ENCODE data around the gene CDK14.
A peak's percentile ranks its signal among the peaks of the same experiment; 100 is the strongest.

The CDK14 gene

DNA sequence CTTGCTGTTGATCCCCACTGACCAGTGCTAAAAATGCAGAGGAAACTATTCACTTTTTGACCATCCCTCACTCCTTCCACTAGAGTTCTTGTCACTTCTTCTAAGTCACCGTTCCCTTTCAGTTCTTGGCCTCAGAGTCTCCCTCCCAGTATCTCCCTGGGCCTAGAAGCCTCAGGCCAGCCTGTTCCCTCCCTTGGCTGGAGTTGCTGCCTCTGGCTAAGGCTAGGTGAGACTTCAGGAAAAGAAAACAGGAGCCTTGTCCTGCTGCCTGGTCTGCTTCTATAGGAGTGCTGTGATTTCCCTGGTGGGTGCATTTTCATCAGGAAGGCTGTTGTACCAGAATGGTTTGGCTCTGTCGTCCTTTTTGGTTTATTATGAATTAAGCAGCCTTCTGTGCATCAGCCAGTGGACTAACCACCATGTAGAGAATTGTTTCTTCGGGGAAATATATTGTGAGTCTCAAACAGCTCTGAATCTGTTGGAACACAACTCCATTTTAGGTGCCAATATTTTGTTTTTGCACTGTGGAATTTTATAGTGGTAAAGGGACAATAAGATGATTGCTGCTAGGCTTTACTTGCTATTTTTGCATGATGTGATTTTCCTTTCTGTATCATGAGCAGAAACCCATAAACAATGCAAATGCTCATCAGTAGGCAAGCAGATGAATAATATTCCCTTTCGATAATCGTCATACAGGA lies 434.7 kb downstream of the CDK14 start:
- no peak for DNase-seq

DNA sequence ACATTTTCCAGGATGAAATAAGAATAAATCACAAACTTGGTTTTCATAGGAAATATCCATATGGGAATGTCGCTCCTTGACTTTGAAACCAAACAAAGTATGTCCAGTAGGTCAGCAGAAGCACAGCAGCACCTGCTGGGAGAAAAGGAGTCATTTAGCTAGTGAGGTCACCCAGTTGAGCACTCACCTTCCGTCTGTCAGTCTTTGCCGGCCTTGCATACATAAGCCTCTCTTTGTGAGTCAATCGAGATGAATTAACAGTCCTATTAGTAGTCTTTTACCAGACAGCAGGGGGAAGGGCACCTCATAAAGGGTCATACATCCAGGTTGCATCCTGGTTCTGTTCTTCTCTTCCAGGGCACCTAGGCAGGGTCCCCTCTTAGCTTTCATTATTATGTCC lies 435.6 kb downstream of the CDK14 start:
- no peak for DNase-seq

DNA sequence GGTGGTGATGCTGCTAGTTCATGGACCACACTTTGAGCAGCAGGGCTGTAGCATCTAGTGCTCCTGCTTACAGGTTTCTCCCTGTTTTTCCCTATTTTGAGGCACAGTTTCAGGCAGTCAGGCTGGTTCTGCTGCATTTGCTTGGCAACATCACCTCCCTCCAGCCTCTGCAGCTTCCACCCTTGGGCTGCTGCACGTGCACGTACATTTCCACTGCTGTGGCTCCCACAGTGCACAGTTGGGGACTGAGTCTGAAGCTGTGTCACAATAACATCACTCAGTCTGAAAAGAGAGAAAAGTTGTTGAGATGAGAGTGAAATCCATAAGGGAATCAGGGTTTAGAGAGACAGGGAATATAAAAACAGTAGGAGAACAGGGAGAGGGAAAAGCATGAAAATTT lies 437.5 kb downstream of the CDK14 start:
- no peak for DNase-seq

DNA sequence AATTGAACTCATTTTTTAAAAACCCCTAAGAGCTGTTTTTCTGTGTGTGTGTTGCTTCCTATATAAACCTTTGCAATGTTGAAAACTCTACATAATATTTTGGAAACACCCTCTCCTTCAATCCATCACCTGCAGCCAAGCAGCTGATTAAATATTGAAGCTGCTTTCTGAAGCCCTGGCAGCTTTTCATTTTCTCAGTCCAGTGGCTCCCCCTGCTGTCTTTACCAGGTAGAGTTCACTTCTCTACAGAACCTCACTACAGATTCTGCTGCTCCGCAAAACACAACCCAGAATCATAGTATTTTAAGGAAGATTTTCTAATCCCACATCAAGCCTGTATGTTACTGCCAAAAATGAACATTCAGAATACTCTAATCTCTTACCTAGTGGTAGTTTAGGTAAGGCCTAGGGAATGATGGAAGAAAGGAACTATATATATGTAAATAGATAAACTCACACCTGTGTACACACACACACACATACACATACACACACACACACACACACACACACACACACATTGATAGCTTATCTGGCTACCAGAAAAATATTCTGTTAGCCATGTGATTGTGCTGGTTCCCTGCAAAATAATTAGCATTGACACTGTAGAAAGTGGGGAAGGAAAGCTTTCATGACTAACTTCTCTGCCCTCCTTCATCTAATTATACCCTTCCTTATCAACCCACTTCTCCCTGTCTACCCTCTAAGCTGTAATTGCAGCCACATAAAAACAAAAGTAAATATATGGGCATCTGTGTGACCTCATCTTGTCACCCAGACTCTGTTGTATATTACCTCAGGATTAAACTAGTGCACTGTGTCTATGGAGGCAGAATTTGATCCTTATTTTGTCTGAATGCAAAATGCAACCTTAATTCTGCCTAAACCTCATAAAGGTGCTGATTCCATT lies 438.6 kb downstream of the CDK14 start:
- DNase-seq: peak; percentile 88

DNA sequence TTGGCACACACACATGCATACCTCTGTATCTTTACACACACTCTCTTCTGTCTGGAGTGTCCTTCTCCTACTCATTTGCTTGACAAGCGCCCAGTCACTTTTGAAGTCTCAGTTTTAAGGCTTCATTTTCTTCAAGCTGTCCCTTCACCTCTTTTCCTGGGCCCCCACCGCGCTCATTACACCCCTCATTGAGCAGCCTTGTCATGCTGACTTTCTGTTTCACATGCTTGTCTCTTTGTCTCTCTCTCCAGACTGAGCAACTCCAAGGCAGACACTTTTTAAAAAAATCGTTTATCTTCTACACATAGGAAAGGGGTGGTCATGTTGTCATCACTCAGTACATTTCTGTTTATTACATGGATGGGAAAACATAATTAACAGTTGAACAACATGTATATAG lies 442.9 kb downstream of the CDK14 start:
- DNase-seq: no peak

DNA sequence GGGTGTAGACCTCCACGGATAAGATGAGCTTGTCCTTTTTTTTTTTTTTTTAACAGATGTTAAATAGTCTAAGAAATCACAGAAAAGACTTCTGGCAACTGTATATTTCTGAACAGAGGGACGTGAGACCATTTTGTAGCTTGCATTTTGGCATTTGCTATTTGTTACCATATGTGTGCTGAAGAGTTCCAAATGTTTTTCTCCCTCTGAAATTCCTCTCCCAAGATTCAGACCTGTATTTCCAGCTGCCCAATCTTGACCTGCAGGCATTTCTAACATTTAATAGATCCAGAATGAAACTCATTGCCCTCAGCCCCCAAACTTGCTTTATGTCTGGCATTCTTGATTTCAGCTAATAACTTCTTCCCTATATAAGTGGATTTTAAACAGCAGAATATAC lies 445.0 kb downstream of the CDK14 start:
- no peak for DNase-seq

DNA sequence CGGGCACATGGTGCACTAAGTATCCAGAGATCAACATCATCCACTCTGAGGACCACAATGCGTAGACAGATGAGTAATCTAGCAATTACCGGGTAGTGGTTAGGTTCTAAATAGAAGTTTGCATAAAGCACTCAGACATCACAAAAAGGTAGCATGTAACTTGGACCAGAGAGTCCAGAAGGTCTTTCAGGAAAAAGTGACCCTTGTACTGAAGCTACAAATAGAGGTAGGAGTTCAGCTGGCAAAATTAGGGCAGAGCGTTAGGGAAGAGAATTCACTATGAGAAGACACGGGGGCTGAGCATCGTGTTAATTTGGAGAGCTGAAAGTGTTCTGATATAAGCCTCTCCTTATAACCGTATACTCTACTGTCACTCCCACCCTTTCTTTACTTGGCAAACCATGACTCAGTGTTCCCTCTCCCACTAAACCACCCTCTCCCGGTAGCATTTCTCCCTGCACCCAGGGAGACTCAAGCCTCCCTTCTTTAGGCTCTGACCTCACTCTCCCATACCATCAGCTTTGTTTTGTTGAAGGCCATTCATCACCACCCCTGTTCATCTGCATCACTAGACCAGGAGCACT lies 445.9 kb downstream of the CDK14 start:
- DNase-seq: no peak

DNA sequence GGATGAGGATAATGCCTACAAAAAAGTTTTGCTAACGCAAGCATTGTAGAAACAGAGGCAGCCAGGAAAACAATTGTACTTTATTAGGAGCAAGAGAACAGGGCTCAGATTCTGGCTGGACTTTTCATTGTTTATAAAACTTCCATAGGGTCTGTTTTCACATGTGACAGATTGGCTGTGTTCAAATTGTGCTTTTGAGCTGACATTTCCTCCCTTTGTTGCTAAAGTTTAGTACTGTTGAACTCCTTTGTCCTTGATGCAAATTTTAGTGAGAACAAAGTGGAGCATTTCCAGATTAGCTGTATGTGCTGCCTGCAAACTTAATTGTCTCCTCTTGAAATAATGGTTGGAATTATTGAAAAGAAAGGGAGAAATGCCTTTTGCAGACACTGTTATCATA lies 447.1 kb downstream of the CDK14 start:
- DNase-seq: no peak

DNA sequence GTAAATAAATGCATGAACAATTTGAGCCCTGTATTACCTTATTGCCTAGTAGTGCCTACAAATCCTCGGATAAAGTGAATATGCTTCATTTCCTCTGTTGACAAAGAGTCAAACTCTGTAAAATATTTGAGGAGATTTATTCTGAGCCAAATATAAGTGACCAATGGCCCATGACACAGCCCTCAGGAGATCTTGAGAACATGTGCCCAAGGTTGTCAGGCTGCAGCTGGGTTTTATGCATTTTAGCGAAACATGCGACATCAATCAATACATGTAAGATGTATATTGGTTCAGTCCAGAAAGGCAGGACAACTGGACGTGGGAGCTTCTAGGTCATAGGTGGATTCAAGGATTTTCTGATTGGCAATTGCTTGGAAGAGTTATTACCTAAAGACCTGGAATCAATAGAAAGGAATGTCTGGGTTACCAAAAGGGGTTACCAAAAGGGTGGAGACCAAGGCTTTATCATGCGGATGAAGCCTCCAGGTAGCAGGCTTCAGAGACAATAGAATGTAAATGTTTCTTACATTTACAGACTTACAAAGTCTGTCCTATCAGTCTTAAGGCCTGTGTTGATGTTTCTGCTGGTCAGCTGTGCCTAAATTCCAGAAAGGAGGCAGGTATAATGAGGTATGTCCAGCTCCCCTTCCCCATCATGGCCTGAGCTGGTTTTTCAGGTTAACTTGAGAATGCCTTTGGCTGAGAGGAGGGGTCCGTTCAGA lies 448.0 kb downstream of the CDK14 start:
- no peak for DNase-seq

DNA sequence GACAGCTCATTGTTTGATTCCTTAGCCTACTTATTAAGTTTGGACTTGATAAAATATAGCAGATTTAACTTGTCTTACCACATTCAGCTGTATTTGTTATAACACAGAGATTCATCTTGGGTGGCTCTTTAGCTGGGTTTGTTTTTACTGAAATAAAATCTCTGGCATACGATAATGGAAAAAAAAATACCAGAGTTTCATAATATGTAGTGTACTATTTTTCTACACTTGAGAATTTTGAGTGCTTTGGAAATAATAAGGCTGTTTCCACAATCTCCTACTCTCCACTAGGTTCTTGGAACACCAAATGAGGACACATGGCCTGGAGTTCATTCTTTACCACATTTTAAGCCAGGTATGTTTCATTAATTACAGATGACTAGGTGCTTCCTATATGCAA lies 449.5 kb downstream of the CDK14 start:
- DNase-seq: no peak

DNA sequence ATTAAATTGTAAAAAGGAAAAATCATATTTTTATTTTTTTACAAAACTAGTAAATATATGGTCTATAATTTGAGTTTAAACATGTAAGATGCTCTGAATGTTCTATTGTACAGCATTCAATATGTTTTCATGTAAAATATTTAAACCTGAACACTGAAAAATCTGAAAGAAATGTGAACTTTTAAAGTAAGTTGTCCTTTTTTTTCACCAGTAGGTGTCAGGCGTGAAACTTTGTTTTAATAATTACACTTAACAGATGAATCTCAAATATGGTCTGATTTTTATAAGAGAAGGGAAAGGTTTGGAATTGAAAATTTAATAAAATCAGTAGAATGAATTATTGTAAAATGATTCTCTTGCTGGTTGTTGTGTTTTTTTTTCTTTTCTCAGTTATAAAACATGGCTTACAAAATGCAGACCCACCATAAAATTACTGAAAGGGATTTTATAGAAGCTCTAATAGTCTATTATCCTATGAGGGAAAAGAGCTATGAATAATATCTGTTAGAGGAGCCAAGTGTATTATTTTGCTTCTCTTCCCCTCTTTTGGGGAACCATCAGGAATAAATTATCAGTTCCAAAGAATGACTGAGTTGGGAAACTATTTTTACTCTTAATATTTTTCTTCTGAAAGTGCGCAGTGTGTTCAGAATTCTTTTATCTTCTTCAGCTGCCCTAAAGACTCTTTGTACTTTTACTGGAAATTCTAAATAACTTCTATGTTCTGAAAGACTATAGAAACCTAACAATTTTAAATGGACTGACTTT lies 450.4 kb downstream of the CDK14 start:
- DNase-seq: no peak

DNA sequence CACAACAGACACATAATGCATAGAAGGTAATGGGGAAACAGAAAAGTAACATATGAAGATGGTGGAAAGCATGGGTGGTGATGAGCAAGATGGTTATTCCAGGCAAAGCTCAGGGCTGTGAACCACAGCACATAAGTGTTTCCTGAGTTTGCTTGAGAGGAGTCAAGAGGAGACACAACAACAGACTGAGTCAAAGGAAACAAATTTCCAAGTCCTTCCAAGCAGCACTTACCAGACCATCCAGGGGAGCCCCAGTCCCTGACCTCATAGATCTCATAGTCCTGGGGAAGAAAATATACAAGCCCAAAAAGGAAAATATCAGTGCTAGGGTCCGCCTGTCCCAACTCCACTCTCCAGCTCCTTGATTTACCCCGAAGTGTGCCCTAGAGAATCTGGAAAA lies 451.5 kb downstream of the CDK14 start:
- DNase-seq: no peak

DNA sequence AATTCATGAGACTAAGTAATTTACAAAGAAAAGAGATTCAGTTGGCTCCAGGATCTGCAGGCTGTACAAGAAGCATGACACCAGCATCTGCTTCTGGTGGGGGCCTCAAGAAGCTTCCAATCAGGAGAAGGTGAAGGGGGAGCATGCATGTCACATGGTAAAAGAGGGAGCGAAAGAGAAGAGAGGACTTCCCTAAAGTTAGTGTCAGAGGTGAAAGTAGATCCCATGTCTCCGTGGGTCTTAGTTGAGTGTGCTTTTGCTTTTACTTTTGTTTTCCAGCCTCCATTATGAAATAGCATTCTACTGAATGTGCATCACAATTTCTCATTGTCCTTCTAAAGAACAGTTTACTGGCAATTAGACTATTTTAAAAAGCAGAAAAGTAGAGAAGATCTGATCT lies 454.6 kb downstream of the CDK14 start:
- no peak for DNase-seq

DNA sequence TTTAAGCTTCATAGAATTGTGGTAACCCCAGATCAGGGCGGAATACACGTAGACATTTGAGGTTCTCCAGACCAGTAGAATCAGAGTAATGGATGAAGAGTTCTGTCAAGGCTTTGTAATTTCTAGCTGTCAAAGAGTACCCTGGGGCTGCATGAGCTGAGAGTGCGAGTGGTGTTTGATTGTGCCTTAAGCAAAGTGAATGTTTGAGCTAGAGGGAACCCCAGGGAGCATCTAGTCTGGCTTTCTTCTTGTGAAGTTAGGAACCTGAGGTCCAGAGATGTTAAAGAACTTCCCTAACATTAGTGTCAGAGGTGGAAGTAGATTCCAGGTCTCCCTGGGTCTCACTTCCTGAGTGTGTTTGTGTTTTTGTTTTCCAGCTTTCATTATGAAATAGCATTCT lies 455.8 kb downstream of the CDK14 start:
- no peak for DNase-seq

DNA sequence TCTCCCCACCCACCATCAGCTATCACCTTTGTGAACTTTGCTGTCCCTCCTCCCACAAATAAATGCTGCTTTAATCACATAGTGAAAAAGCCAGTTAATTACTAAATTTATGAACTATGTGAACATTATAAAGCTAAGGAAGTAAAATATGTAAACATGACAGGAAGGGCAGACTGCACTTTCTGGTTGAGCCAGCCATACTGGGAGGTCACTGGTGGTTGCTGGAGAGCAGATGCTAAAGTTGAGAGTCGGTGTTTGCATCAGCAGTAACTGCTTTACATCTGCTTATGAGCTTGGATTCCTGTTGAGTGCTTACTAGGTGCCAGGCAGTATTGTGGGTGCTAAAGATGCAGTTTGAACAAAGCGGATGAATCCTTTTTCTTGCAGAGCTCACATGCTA lies 458.3 kb downstream of the CDK14 start:
- DNase-seq: no peak

DNA sequence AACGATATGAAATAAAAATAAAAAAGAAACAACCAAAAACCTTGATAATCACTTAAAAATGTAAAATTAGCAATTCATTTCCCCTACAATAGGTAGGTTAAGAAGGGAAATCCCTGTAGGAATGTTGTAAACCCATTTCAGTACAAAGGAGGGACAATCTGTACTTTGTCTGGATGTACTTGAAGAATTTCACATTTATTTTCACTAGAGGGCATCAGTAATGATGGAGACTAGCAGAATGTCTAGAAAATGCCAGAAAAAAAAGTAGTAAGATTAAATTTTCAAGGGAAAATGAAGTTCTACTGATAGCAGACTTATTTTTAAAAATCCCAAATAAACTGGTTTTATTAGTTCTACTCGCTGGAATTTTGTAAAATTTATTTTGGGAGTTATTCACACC lies 459.1 kb downstream of the CDK14 start:
- DNase-seq: no peak

DNA sequence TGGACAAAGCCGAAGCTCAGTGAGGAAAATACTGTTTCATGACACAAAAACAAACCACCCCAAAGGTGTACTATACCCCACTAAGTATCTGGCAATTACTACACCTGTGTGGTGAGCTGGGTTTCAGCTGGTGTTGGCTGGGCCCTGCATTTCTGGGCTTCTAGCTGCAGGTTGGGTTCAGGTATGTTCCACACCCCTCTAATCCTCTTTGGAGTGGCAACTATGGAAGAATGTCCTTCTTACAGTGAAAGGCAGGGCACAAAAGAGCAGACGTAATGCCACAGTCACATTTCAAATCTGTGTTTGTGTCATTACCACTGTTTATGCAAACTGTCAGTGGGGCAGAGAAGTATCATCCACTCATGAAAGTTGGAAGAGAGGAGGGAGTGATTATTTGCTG lies 466.6 kb downstream of the CDK14 start:
- no peak for DNase-seq

DNA sequence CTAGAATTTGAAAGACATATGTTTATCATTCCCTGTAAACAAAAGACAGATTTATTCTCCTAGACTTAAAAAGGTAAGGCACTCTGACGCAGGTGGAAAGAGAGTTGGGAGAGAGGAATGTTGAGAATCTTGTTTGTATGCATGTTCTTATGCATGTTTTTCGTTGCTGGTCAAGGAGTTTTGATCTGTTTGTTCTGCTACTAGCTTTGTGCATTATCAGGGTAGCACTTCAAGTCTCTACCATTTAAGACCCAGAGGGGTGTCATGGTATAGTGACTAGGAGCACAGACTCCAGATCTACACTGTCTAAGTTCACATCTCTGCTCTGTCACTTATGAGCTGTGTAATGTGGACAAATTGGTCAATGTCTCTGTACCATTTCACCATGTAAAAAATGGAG lies 467.9 kb downstream of the CDK14 start:
- no peak for DNase-seq

DNA sequence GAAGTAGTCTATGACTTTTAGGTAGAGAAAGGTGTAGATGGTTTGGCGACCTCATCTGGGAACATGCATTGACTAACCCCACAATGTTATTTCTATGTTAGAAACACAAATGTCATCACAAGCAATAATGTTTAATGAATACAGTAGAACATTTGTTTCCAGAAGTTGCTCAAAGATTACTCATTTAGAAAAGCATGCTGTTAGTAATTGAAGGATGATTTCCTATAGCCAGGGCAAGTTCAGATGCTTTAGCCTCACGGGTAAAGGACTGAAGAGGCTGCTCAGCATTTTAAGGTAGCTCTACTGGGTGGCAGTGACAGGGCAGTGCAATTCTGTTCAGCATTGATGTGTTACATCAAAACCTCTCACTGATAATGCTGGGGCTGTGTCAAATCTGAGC lies 468.8 kb downstream of the CDK14 start:
- no peak for DNase-seq

DNA sequence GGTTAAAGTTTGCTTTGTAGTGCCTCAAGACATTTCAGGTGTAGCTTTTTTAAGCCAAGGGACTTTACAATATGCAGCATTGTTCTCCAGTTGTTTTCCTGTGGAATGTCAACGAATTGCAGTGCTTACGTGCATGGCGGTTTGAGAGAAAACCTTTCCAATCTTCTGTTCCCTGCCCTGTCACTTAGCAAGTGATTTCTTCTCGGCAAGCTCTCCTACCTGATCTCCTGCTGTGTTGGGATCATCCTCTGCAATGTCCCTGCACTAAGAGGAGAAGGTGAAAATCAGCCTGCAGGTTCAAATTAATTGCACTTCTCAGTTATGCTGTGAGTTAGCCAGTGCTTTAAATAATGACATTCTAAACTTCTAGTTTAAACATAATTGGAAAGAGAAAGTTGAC lies 470.5 kb downstream of the CDK14 start:
- DNase-seq: no peak

DNA sequence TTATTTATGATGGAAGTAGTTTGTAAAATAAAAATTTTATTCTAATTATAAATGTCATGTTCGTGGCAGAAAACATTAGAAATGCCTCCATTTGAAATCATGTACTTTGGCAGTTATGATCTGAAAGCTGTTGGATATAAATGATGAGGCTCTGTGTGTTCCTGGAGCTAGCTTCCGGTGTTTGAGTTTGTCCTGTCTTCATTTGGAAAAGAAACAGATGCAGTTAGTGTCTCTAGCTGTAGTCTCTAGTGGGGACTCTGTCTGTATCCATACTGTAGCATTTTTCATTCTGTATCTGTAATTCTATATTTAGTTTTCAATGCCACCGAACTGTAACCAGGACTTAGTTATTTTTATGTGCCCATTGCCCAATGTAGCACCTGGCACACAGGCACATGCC lies 471.1 kb downstream of the CDK14 start:
- no peak for DNase-seq

DNA sequence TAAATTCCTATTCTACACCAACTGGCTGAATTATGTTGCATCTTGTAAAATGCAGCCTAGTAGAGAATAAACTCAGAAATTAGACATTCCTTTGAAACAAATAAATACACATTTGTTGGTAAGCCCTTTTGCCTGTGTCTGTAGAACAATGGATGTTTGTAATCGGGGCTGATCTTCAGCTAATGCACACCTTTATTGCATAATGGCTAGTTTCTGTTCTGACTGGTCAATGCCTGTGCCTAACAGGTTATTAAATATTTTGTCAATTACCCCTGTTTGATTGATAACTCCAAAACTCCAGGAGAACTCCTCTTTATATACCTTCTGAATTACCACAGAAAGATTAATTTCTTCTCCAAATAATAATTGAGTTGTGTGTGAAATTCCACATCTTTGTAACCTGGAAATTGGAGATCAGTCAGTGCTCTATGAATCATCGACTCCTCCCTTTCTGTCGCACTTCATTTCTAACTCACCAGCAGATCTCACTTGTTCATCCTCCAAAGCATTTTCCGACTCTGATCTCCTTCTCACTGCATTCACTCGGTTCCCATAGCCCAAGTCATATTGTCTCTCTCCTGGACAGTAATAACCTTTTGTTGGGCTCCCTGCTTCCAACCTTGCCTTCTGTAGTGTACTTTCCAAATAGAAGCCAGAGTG lies 472.1 kb downstream of the CDK14 start:
- no peak for DNase-seq

Measured in NCI-H1417 treated with DMSO at 0.1 percent for 48 hours (cell line).